ENCODE data around the gene HPCAL1.

The HPCAL1 gene

DNA sequence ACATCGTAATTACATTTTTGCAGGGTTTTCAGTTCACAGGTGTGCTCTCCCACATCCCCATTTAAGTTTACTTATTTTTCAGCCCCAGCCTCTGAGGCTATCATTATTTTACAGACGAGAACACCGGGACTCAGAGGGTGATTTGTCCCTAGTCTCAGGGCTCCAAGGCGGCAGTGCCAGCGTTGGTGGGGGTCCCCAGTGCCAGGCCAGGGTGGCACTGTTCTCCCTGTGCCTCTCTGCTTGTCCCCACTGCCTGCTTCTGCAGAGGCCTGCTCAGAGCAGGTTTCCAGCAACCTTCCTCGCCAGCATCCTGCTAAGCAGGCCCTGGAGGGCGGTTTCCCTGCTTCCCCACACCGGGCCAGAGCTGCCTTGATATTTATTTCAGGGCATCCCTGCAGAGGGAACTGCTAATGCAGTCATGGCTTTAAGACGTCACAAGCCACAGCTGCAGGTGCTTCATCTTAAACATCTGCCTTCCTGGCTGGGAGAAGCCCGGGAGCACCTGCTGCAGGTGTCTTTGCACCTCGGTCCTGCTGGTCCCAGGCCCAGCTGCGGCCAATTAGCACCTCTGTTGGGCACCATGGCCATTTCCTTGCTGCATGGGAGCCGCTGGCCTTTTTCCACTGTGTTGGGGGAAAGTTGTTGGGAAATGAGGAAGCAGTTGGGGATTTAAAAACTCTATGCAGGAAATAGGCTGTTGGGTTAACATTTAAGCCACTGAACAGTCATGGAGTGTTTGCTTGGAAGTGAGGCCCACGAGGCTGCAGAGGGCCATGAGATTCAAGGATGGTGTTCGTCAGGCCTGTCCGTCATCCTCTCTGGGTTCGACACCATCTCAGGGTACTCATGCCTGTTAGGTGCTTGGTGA lies 22.8 kb downstream of the HPCAL1 start:
- no peak for DNase-seq

DNA sequence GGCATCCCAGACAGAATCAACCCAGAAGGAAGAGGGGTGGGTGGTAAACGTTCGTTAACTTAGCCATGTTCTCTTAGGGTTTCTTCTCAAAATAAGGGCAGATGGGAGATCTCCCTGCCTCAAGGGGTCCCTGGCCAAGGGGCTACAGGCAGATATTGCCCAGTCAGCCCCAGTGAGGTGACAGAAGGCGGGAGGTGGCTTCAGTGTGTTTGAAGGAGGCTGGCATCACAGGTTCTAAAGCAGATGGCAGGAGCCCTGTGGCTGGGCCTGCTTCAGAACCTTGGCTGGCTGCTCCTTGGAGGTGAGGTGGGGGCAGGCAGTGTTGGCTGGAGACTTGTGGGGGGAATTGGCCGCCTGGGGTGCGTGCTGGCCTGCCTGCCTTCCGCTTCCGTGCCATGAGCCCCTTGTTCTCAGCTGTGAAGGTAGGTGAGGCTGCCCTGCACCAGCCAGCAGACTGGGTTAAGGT lies 23.5 kb downstream of the HPCAL1 start:
- DNase-seq = no peak

DNA sequence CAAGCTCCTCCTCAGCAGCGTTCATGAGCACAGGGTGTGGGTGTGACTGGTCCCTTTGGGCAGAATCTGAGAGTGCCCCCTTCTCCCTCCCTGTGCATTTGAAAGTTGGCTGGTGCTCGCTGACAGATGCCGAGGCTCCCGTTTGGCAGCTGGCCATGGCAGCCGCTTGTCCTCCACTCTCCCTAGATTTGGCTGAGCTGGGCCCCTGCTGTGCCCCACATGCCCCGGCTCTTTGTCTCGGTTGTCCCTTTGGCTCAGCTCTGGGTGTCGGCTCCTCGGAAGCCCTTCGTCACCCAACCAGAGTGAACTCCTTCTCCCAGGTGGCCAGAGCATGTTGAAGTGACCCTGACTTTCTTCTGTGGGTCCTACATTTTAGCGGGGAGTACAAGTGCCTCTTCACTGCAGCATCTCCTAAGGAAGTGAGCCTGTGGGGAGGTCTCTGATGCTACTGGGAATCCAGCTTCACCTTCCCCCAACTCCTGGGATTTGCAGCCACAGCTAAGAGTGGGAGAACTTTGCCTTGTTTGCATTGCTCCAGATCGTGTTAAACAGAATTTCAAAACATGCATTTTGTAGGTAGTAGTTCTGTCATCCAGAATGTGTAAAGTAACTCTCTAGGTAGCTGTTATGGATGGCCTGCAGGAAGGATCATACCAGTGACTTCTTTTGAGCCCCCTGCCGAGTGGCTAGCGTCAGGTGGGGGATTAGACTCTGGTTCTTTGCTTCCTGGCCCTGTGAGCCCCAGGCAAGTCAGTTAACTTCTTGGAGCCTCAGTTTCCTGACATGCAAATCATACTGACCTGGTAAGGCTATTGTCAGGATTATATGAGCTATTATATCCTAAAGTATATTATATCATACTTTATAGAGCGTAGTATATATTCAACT lies 24.2 kb downstream of the HPCAL1 start:
- no peak for DNase-seq

DNA sequence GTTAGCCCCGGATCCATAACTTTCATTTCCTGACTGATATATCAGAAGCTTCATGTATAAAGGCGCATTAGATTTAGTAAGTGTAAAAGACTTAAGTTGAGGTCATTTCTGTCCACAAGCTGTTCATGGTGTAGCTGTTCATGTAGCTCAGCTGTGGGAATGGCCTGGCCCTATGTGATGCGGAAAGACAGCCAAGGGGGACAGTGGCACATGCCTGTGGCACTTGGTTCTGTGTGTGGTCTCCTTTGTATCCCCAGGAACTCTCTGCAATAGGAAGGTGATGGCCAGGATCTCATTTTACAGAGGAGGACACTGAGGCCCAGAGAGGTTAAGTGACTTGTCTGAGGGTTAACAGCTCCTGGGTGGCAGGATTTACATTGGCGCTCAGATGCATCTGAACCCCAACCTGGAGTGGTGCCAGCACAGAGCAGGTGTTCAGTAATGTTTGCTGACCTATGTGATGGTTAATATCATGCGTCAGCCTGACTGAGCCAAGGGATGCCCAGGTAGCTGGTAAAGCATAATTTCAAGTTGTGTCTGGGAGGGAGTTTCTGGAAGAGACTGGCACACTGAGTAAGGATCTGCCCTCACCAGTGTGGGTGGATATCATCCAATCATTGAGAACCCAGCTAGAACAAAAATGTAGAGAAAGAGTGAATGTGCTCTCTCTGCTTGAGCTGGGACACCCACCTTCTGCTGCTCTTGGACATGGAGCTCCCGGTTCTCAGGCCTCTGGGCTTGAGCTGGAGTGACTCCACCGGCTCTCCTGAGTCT lies 25.4 kb downstream of the HPCAL1 start:
- peak; percentile 19 for DNase-seq

DNA sequence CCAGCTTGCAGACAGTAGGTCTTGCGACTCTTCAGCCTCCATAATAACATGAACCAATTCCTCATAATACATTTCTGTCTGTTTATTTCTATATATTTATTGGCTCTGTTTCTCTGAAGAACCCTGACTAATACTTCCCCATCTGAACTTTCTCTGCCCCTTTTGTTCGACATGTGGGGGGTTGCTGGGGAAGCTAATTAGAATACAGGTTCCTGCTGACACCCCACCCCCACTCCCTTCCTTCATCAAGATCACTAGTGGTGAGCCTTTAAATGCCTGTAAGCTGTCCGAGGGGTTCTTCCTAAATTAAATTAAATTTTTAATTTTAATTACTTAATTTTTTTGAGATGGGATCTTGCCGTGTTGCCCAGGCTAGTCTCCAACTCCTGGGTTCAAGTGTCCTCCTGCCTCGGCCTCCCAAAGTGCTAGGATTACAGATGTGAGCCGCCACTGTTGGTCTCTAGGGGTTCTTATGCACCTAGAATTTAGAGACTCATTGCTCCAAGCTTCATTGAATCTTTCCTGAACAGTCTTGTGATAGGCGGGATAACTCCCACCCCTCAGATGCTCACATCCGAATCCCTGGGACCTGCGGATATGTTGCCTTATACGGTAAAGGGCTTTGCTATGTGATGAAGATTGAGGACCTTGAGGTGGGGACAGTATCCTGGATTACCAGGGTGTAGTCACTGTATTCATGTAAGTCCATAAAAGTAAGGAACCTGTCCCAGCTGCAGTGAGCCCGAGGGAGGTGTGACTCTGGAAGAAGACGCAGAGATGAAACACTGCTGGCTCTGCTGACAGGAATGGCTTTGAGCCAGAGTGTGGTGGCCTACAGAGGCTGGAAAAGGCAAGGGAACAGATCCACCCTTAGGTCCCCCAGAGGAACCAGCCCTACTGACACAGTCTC lies 26.2 kb downstream of the HPCAL1 start:
- no peak for DNase-seq

DNA sequence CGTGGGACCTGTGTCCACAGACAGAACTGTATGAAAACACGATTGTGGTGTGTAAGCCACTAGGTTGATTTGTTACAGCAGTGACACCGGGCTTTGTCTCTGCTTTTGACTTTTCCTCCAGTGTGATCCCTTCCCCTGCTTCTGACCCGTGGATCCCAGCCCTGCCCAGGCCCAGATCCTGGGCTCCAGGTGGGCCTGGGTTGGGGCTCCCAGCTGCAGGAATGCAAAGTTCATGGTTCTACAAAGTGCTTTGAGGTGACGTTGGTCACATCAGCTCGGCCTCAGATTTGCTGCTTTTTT lies 26.8 kb downstream of the HPCAL1 start:
- DNase-seq = no peak

DNA sequence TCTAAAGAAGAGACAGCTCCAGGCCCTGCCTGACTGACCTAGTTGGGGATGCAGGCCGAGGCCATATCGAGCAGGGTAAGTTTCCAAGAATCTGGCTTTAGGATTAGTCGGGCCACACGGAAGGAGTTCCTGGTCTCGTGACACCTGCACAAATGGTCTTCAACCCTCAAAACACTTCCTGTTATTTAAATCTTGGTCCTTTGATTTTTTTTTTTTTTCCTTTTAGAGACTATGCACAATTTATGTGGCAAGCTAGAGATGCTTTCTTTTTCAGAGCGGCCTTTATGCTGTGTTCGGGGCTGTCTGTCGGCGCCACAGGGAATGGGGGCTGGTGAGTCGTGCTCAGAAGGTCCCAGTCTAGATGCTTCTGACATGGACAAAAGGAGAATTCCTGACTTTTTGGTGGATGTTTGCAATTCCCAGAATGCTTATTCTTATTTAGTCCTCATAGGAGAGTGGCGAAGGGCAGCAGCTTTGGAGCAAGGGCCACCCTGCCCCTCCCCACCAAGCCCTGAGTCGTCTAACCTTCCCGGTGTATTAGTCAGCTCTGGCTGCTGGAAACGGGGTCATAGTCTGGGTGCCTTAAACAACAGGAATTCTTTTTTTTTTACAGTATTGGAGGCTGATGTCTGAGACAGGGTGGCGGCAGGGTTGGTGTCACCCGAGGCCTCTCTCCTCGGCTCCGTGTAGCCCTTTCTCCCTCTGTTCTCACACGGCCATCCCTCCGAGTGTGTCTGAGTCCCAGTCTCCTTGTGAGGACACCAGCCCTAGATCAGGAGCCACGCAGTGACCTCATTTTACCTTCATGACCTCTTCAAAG lies 27.4 kb downstream of the HPCAL1 start:
- peak; percentile 30 for DNase-seq

DNA sequence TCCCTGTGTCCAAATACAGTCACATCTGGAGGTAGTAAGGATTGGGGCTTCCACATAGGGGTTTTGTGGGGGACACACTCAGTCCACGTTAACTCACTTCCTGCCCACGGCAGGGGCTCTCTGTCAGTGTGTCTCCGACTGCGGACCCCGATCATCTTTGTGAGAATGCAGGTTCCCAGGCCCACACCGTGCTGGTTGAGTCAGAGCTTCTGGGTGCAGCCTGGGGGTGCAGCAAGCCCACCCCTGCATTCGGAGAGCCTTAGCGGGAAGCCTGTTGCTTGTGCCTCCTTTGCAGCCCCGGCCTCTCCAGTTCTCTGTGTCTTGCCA lies 28.0 kb downstream of the HPCAL1 start:
- no peak for DNase-seq

DNA sequence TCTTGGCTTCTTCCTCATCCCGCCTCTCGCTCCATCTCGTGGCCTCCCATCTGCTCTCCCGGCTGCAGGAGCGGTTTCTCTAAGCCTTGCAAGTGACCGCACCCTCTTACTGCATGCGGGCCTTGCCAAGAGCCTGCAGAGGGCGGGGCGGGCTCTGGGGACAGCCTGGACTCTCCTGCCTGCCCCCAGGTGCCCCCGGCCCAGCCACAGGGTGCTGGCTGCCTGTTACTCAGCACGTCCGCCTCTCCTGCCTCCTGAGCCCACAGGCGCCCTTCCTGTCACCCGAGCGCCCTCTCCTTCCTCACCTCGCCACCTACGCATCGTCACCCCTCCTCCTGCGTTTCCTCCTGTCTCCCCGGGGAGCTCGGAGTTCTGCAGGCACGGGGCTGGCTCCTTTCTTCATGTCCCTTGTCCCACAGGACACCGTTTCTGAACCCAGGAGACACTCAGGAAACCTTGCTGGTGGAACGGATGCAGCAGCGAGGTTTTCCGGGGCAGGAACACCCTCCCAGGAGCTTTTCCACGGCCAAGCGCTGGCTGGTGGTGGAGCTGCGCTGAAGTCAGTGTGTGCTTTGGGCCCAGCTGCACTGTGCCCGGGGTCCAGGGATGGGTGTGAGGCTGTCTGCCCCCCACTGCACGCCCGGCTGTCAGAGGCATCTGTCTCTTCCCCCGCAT lies 28.5 kb downstream of the HPCAL1 start:
- DNase-seq = peak; percentile 70

DNA sequence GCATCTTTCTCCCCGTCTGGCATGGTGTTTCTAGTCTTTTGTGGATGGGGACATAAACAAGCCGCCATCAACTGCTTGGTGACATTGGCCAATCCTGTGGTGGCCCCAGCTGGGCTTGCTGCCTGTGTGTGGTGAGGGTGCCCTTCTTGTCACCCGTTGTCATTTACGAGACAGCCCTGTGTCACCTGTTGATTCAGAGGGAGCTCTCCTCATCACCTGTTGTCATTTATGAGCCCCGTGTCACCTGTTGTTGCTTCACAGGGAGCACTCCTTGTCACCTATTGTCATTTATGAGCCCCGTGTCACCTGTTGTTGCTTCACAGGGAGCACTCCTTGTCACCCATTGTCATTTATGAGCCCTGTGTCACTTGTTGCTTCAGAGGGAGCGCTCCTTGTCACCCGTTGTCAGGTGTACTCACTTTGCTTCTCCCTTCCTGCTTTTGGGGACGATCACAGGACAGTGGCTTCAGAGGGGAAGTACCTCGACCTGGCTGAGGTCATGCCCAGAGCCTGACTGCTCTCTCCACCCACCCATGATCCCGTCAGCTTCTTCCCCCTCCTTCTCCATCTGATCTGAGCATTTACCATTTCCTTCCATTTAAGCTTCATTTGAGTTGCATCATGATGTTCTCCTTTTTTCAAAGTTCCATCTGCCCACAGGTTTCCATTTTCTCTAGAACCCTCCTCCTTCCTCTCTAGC lies 29.1 kb downstream of the HPCAL1 start:
- peak; percentile 65 for DNase-seq

DNA sequence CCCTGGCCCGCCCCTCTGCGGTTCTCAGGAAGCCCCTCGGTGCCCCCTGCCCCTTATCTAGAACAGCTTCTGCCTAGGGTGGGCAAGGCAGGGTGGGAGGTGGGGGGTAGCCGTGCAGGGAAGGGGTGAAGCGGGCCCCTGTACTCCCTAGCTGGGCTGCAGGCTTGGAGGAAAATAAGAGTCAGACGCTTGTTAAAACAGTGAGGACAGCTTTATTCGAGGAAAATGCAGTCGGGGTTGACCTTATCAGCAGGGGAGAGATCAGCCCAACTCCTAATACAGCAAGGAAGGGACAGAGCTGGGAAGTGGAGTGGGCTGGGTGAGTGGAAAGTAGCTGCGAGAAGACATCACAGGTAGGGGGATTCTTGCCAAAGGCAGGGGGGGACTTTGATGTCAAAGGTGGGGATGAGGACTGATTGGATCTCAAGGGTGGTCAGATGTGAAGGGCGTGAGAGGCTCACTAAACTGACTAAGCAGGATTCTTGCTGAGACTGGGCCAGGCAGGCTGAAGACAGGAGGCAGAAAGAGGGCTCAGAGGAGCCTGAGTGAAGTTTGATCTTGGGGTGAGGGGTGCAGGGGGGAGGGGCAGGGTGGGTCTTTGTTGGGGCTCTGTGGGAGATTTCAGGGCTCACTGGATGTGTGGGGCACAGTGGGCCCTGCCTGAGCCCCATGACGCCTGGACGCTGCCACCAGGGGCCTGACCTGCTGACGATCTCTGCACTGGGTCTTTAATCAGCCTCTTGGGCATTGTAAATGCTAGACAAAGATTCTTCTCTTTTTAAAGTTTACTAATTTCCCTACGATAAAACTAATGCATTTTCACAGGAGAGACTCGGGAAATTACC lies 29.9 kb downstream of the HPCAL1 start:
- no peak for DNase-seq

DNA sequence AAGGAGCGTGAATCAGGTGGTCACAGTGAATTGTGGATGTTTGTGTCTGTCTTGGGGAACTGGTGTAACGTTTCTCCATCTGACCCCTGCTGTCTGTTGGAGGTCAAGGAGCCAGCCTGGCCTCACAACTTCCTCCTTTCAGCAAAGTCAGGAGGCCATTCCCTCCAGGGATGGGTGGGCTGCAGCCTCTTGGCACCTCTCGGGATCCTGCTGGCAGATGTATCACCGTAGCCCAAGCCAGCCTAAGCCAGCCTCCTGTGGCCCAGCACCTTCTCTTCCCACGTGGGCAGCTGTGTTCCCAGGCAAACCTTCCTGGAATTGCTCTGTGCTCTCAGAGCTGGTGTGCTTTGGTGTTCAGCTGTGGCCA lies 30.5 kb downstream of the HPCAL1 start:
- no peak for DNase-seq

DNA sequence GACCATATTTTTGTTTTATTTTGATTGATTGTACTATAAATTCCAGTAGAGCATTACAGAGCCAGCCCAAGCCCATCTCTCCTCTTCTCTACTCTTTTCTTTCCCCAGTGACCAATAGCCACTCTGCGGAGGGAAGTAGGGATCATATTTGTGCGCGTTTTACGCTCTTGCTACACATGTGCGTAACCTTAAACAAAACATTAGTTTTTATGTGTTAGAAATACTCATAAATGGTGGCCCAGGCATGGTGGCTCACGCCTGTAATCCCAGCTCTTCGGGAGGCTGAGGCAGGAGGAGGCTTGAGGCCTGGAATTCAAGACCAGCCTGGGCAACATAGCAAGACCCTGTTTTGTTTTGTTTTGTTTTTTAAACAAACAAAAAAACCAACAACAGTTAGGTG lies 31.3 kb downstream of the HPCAL1 start:
- DNase-seq = no peak

DNA sequence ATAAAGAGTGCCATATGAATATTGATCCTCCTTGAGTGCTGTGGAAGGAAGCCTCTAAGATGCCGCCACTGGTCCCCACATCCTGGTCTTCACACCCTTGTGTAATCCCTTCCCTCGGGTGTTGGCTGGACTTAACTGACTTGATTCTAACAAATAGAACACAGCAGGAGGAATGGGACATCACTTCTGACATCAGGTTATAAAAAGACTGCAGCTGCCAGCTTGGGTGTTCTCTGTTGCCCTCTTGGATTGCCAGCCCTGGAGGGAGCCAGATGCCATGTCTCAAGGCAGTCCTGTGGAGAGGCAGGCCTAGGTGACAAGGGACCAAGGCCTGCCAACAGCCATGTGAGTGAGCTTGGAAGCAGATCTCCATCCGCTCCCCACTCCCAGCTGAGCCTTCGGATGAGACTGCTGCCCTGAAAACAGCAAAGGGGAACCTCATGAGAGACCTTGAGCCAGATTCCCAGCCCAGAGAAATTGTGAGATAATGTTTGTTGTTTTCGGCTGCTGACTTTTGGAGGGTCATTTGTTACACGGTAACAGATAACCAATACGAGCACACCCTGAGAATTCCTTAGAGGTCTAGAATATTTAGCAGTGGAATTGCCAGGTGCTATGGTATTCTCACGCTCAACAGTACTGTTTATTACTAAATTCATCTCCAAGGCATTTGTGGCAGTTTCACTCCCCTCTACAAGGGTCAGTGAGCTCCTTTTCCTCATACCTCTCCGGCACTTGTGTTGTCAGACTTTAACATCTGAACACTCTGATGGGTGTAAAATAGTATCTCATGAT lies 32.5 kb downstream of the HPCAL1 start:
- no peak for DNase-seq

DNA sequence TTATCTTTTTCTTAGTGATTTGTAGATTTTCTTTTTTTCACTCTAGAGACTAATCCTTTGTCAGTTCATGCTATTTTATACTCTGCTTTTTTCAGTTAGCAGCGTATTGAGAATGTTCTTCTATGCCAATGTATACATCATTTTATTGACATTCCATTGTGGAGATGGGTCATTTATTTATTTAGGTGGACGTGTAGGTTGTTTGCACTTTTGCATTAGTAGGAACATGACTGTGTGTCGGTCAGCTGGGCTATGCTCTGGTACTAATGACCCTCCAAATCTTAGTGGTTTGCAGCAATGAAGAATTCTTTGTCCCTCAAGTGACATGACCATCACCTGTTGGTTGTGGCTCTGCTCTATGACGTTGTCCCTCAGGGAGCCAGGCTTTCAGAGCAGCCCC lies 33.6 kb downstream of the HPCAL1 start:
- DNase-seq = no peak

DNA sequence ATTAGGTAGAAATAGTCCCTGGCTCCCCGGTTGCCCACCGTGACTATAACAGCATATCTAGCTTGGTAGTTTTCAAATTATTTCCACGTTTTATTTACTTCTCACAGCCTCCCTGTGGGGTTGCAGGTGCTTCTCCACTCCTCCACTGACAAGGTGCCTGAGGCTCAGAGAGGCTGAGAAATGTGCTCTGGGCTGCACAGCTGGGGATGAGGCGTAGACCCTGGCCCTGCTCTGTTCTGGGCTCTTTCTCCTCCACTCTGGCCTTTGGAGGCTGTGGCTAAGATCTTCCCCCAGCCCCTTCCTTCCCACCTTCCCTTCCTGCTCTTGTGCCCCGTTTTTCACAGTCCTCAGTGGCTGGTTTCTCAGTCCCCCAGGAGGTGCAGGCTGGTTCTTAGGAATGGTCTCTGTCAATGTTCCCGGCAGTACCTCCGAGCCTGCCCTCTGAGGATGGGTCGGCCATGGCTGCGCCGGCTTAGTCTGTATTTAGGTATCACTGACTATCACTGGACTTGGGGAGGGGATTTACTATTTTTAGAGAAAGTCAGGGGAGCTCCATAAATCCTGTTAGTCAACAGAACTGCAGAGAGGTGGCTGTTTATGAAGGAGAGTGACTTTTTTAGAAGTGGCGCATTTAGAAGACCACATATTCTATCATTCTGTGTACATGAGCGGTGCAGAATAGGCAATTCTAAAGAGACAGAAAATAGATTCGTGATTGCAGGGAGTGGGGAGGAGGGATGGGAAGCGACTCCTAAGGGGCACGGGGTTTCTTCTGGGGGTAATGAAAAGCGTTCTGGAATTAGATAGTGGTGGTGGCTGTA lies 35.0 kb downstream of the HPCAL1 start:
- DNase-seq = no peak
